ENCODE results near the gene KNCN. TPM values are rescaled to one million over a fixed set of nuclear protein-coding genes. Genes with fewer than 3 reads are reported as not detected.

Gene KNCN
- total RNA-seq, 2 experiments from 2014 or later, result not detected

- Mint-ChIP-seq H3K36me3 (ENCODE audit: low read depth) (peaks cover 80% of the 10 kb centered on the region), H3K27ac (peak overlapping the region; percentile 98), H3K4me1 (ENCODE audit: low read depth) (peaks cover 61% of the 10 kb centered on the region), H3K4me3 (no peak overlapping the region), H3K27me3 (ENCODE audit: low read depth) (no peaks in the 10 kb centered on the region), H3K9me3 (ENCODE audit: insufficient read depth) (no peaks in the 10 kb centered on the region)
- CTCF ChIA-PET, result interaction anchor here (0.9 to 6.9 kb wide), 4 partner anchors 11 to 48 kb away, joined by 3 to 40 read pairs (median 4); partner anchors contain the start of gene MKNK1
- ATAC-seq, result no peak
- no peak for DNase-seq
- POLR2A ChIA-PET, result interaction anchor here (0.9 to 4.6 kb wide), 3 partner anchors 9 to 21 kb away, joined by 3 to 32 read pairs (median 3); partner anchors contain the start of gene MKNK1
Observed at GRCh38 chr1:46582972-46583371, 31.5 kb upstream of the KNCN start.

- POLR2A ChIA-PET, result interaction anchor here (0.7 to 4.6 kb wide), 7 partner anchors 8 to 750 kb away, joined by 3 to 32 read pairs (median 4); partner anchors contain the start of gene MKNK1
- Mint-ChIP-seq H3K4me3 (peak overlapping the region; percentile 69), H3K36me3 (ENCODE audit: low read depth) (peaks cover 77% of the 10 kb centered on the region)
Observed at GRCh38 chr1:46581681-46582455, 30.4 kb upstream of the KNCN start.

GRCh38 chr1:46580140-46580903, 28.9 kb upstream of the KNCN start:
- ChIA-PET CTCF (interaction anchor here (0.7 to 6.9 kb wide), 3 partner anchors 25 to 133 kb away, joined by 3 to 40 read pairs (median 6); partner anchors contain the start of gene MKNK1), POLR2A (interaction anchor here (0.7 to 1.7 kb wide), 2 partner anchors 16 to 19 kb away, joined by 4 read pairs; no protein-coding TSS in a partner anchor)
- ATAC-seq, result no peak
- DNase-seq, result no peak
- Mint-ChIP-seq H3K4me1 (ENCODE audit: low read depth) (peaks cover 61% of the 10 kb centered on the region), H3K27ac (peak overlapping the region; percentile 98), H3K36me3 (ENCODE audit: low read depth) (peaks cover 70% of the 10 kb centered on the region), H3K27me3 (ENCODE audit: low read depth) (no peaks in the 10 kb centered on the region), H3K9me3 (ENCODE audit: insufficient read depth) (no peaks in the 10 kb centered on the region), H3K4me3 (no peak overlapping the region)

More at GRCh38 chr1:46581681-46582455, 30.4 kb upstream of the KNCN start:
- peaks cover 64% of the 10 kb centered on the region for H3K4me1 Mint-ChIP-seq (ENCODE audit: low read depth)
- no peaks in the 10 kb centered on the region for H3K27me3 Mint-ChIP-seq (ENCODE audit: low read depth)
- H3K9me3 Mint-ChIP-seq (ENCODE audit: insufficient read depth), result no peaks in the 10 kb centered on the region
- peak overlapping the region; percentile 98 for H3K27ac Mint-ChIP-seq
- CTCF ChIA-PET, result interaction anchor here (0.8 to 6.9 kb wide), 6 partner anchors 13 to 136 kb away, joined by 3 to 40 read pairs (median 4); partner anchors contain the start of gene MKNK1
- ATAC-seq (peak; percentile 95), DNase-seq (peak; percentile 68)

- Mint-ChIP-seq H3K4me1 (ENCODE audit: low read depth) (peaks cover 53% of the 10 kb centered on the region), H3K27me3 (ENCODE audit: low read depth) (no peaks in the 10 kb centered on the region), H3K36me3 (ENCODE audit: low read depth) (peaks cover 65% of the 10 kb centered on the region), H3K9me3 (ENCODE audit: insufficient read depth) (no peaks in the 10 kb centered on the region), H3K4me3 (no peak overlapping the region), H3K27ac (no peak overlapping the region)
- DNase-seq (no peak), ATAC-seq (no peak)
- ChIA-PET POLR2A (no interaction called here), CTCF (no interaction called here)
Observed at GRCh38 chr1:46577671-46578070, 26.2 kb upstream of the KNCN start.

- Mint-ChIP-seq H3K36me3 (ENCODE audit: low read depth) (peaks cover 60% of the 10 kb centered on the region), H3K27me3 (ENCODE audit: low read depth) (no peaks in the 10 kb centered on the region), H3K4me1 (ENCODE audit: low read depth) (peaks cover 44% of the 10 kb centered on the region), H3K9me3 (ENCODE audit: insufficient read depth) (no peaks in the 10 kb centered on the region), H3K27ac (no peak overlapping the region), H3K4me3 (no peak overlapping the region)
- no peak for ATAC-seq
- POLR2A ChIA-PET, result no interaction called here
- CTCF ChIA-PET, result no interaction called here
- DNase-seq, result no peak
Observed at GRCh38 chr1:46576596-46576995, 25.1 kb upstream of the KNCN start.

GRCh38 chr1:46575778-46576177, 24.3 kb upstream of the KNCN start:
- ATAC-seq (no peak), DNase-seq (no peak)
- ChIA-PET POLR2A (no interaction called here), CTCF (interaction anchor here (1.3 kb wide), 1 partner anchor 129 kb away, joined by 4 read pairs; no protein-coding TSS in a partner anchor)
- H3K9me3 Mint-ChIP-seq (ENCODE audit: insufficient read depth), result no peaks in the 10 kb centered on the region
- no peaks in the 10 kb centered on the region for H3K27me3 Mint-ChIP-seq (ENCODE audit: low read depth)
- peaks cover 57% of the 10 kb centered on the region for H3K36me3 Mint-ChIP-seq (ENCODE audit: low read depth)
- H3K4me1 Mint-ChIP-seq (ENCODE audit: low read depth), result peaks cover 36% of the 10 kb centered on the region
- H3K4me3 Mint-ChIP-seq, result no peak overlapping the region
- no peak overlapping the region for H3K27ac Mint-ChIP-seq

GRCh38 chr1:46575300-46575699, 23.9 kb upstream of the KNCN start:
- ATAC-seq (no peak), DNase-seq (no peak)
- Mint-ChIP-seq H3K27me3 (ENCODE audit: low read depth) (no peaks in the 10 kb centered on the region), H3K9me3 (ENCODE audit: insufficient read depth) (no peaks in the 10 kb centered on the region), H3K36me3 (ENCODE audit: low read depth) (peaks cover 53% of the 10 kb centered on the region), H3K27ac (no peak overlapping the region), H3K4me1 (ENCODE audit: low read depth) (peaks cover 31% of the 10 kb centered on the region), H3K4me3 (no peak overlapping the region)
- POLR2A ChIA-PET, result no interaction called here
- CTCF ChIA-PET, result interaction anchor here (1.3 kb wide), 1 partner anchor 128 kb away, joined by 4 read pairs; no protein-coding TSS in a partner anchor

- ATAC-seq, result no peak
- Mint-ChIP-seq H3K27ac (peak overlapping the region; percentile 39), H3K9me3 (ENCODE audit: insufficient read depth) (no peaks in the 10 kb centered on the region), H3K27me3 (ENCODE audit: low read depth) (no peaks in the 10 kb centered on the region), H3K36me3 (ENCODE audit: low read depth) (peaks cover 43% of the 10 kb centered on the region), H3K4me1 (ENCODE audit: low read depth) (peaks cover 14% of the 10 kb centered on the region), H3K4me3 (no peak overlapping the region)
- ChIA-PET CTCF (no interaction called here), POLR2A (no interaction called here)
- no peak for DNase-seq
Observed at GRCh38 chr1:46571691-46572225, 20.3 kb upstream of the KNCN start.

GRCh38 chr1:46569884-46570725, 18.7 kb upstream of the KNCN start:
- no peak overlapping the region for H3K4me3 Mint-ChIP-seq
- H3K27me3 Mint-ChIP-seq (ENCODE audit: low read depth), result no peaks in the 10 kb centered on the region
- ATAC-seq (no peak), DNase-seq (no peak)
- H3K9me3 Mint-ChIP-seq (ENCODE audit: insufficient read depth), result no peaks in the 10 kb centered on the region
- peaks cover 14% of the 10 kb centered on the region for H3K4me1 Mint-ChIP-seq (ENCODE audit: low read depth)
- CTCF ChIA-PET, result interaction anchor here (0.6 kb wide), 1 partner anchor 36 kb away, joined by 4 read pairs; no protein-coding TSS in a partner anchor
- no peak overlapping the region for H3K27ac Mint-ChIP-seq
- POLR2A ChIA-PET, result no interaction called here
- H3K36me3 Mint-ChIP-seq (ENCODE audit: low read depth), result peaks cover 51% of the 10 kb centered on the region

- ATAC-seq (no peak), DNase-seq (no peak)
- Mint-ChIP-seq H3K27me3 (ENCODE audit: low read depth) (no peaks in the 10 kb centered on the region), H3K4me3 (no peak overlapping the region), H3K36me3 (ENCODE audit: low read depth) (peaks cover 49% of the 10 kb centered on the region), H3K4me1 (ENCODE audit: low read depth) (peaks cover 13% of the 10 kb centered on the region), H3K27ac (no peak overlapping the region), H3K9me3 (ENCODE audit: insufficient read depth) (no peaks in the 10 kb centered on the region)
- ChIA-PET POLR2A (no interaction called here), CTCF (no interaction called here)
Observed at GRCh38 chr1:46569116-46569515, 17.7 kb upstream of the KNCN start.

- H3K4me1 Mint-ChIP-seq (ENCODE audit: low read depth), result peaks cover 9% of the 10 kb centered on the region
- no peaks in the 10 kb centered on the region for H3K9me3 Mint-ChIP-seq (ENCODE audit: insufficient read depth)
- H3K36me3 Mint-ChIP-seq (ENCODE audit: low read depth), result peaks cover 45% of the 10 kb centered on the region
- H3K27me3 Mint-ChIP-seq (ENCODE audit: low read depth), result no peaks in the 10 kb centered on the region
- ATAC-seq, result no peak
- ChIA-PET CTCF (no interaction called here), POLR2A (no interaction called here)
- DNase-seq, result no peak
- H3K27ac Mint-ChIP-seq, result no peak overlapping the region
- H3K4me3 Mint-ChIP-seq, result no peak overlapping the region
Observed at GRCh38 chr1:46568461-46568891, 17.0 kb upstream of the KNCN start.
